Neural cell (in vitro differentiated cells): ENCODE data around the gene PLIN1. TPM values are rescaled to one million over a fixed set of nuclear protein-coding genes. Genes with fewer than 3 reads are reported as not detected.

Experiments used
- H2AFZ ChIP-seq: fragments of 200-600, 300-800 bp; sonication (generic), shearing (Covaris generic); 2 replicates; pipeline ENCODE4 v1.6.0; 2014; ENCODE audit warnings: low read depth, mild to moderate bottlenecking, antibody characterized with exemption, low read length, moderate library complexity
- H3F3A ChIP-seq: fragments of 200-600 bp; shearing (Covaris generic); 2 replicates; pipeline ENCODE4 v1.6.1; 2016; ENCODE audit warnings: mild to moderate bottlenecking, moderate library complexity, mixed read lengths, antibody characterized with exemption, low read length; ENCODE audit not compliant: insufficient read depth, poor library complexity, severe bottlenecking
- H3K27ac ChIP-seq: fragments of 200-600, 300-800 bp; sonication (generic), shearing (Covaris generic); 2 replicates; pipeline ENCODE4 v1.5.1; 2014; ENCODE audit warnings: mild to moderate bottlenecking, low read length, moderate library complexity
- H3K27me3 ChIP-seq: fragments of 300-800, 200-600 bp; sonication (generic), shearing (Covaris generic); 2 replicates; pipeline ENCODE4 v1.6.0; 2014; ENCODE audit warnings: mild to moderate bottlenecking, low read depth, low read length, moderate library complexity; ENCODE audit not compliant: insufficient read depth
- H3K36me3 ChIP-seq: fragments of 300-800, 200-600 bp; sonication (generic), shearing (Covaris generic); 2 replicates; pipeline ENCODE4 v1.5.1; 2014; ENCODE audit warnings: mild to moderate bottlenecking, antibody characterized with exemption, low read length, moderate library complexity; ENCODE audit not compliant: insufficient read depth
- H3K4me2 ChIP-seq: fragments of 300-800, 200-600 bp; sonication (generic), shearing (Covaris generic); 2 replicates; pipeline ENCODE4 v1.6.0; 2014; ENCODE audit warnings: mild to moderate bottlenecking, low read length
- H3K4me3 ChIP-seq: fragments of 300-800, 200-600 bp; sonication (generic), shearing (Covaris generic); 2 replicates; pipeline ENCODE4 v1.5.1; 2014; ENCODE audit warnings: mild to moderate bottlenecking, low read length, moderate library complexity
- H3K79me2 ChIP-seq: fragments of 200-600 bp; shearing (Covaris generic); replicated peaks from 2 replicates; pipeline ENCODE4 v1.6.0; 2014; ENCODE audit warnings: mild to moderate bottlenecking, low read length, moderate library complexity; ENCODE audit not compliant: insufficient read depth
- H3K9ac ChIP-seq: fragments of 300-800, 200-600 bp; sonication (generic), shearing (Covaris generic); 2 replicates; pipeline ENCODE4 v1.6.1; 2016; ENCODE audit warnings: mild to moderate bottlenecking, low read length, mixed read lengths
- H3K9me2 ChIP-seq: fragments of 200-600 bp; shearing (Covaris generic); 2 replicates; pipeline ENCODE4 v1.6.1; 2016; ENCODE audit warnings: mild to moderate bottlenecking, low read length, mixed read lengths; ENCODE audit not compliant: insufficient read depth
- H3K9me3 ChIP-seq: fragments of 200-600, 300-800 bp; sonication (generic), shearing (Covaris generic); 2 replicates; pipeline ENCODE4 v1.6.1; 2016; ENCODE audit warnings: mild to moderate bottlenecking, mixed run types, low read length, moderate library complexity, mixed read lengths
- H4K20me1 ChIP-seq: fragments of 200-600 bp; shearing (Covaris generic); 2 replicates; pipeline ENCODE4 v1.6.1; 2016; ENCODE audit warnings: mild to moderate bottlenecking, mixed run types; ENCODE audit not compliant: insufficient read depth
- EP300 ChIP-seq: fragments of 450-650 bp; conservative IDR thresholded peaks from 2 replicates; pipeline ENCODE4 v1.6.1; 2014; ENCODE audit warnings: antibody characterized with exemption, mild to moderate bottlenecking, moderate library complexity; ENCODE audit not compliant: poor library complexity, severe bottlenecking
- EZH2 ChIP-seq: fragments of 200-600, 300-800 bp; shearing (Covaris generic), sonication (generic); IDR thresholded peaks from 2 replicates; pipeline ENCODE4 v1.6.1; 2014; ENCODE audit warnings: antibody characterized with exemption, low read length, borderline replicate concordance, mild to moderate bottlenecking; ENCODE audit not compliant: insufficient read depth, poor library complexity, severe bottlenecking
- MXI1 ChIP-seq: fragments of 450-650 bp; conservative IDR thresholded peaks from 2 replicates; pipeline ENCODE4 v1.6.1; 2014; ENCODE audit warnings: antibody characterized with exemption, mild to moderate bottlenecking; ENCODE audit not compliant: poor library complexity, severe bottlenecking
- POLR2AphosphoS5 ChIP-seq: IDR thresholded peaks from 2 replicates; pipeline ENCODE4 v1.6.1; 2012
- RAD21 ChIP-seq: fragments of 450-650 bp; conservative IDR thresholded peaks from 2 replicates; pipeline ENCODE4 v1.6.1; 2014; ENCODE audit warnings: antibody characterized with exemption, mild to moderate bottlenecking, moderate library complexity
- SMC3 ChIP-seq: fragments of 450-650 bp; conservative IDR thresholded peaks from 2 replicates; pipeline ENCODE4 v1.6.1; 2014; ENCODE audit warnings: antibody characterized with exemption, mild to moderate bottlenecking, moderate library complexity; ENCODE audit not compliant: poor library complexity
- TAF1 ChIP-seq: IDR thresholded peaks from 2 replicates; pipeline ENCODE4 v1.6.1; 2012; ENCODE audit warnings: low read depth
- polyA plus RNA-seq: library from polyadenylated mRNA; depleted of rRNA; stranded (reverse); fragments of >200 nt; gene quantifications from 2 replicates; pipeline ENCODE4 v1.2.3, GENCODE V29; 2014
- TF ChIP-seq, protein P1 (sequence below): fragments of 450-650 bp; IDR thresholded peaks from 2 replicates; pipeline ENCODE4 v1.5.1; 2014; ENCODE audit warnings: antibody characterized with exemption, mild to moderate bottlenecking, moderate library complexity; ENCODE audit not compliant: poor library complexity, severe bottlenecking
- TF ChIP-seq, protein P2 (sequence below): IDR thresholded peaks from 2 replicates; pipeline ENCODE4 v1.6.1; 2012; ENCODE audit warnings: borderline replicate concordance

Gene PLIN1
- polyA plus RNA-seq, 1 donor from 2014 or later, result not detected

DNA sequence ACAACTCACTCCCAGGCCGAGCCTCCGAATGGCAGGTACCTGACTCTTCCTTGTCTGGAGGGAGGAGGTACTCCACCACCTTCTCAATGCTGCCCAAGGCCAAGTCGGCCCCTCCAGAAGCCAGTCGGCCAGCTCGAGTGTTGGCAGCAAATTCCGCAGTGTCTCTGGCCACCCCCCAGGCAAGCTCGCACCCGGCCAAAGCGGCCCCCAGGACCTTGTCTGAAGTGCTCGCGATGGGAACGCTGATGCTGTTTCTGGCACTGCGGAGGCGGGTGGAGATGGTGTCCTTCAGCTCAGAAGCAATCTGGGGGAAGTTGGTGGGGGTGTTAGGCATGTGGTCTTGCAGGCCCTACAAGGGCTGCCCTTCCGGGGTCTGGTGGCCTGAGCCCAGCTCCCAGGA, 9.2 kb downstream of the PLIN1 start:
- Histone ChIP-seq H3K4me3 (no peak overlapping the region), H3K9ac (no peak overlapping the region), H3K4me2 (no peak overlapping the region), H3K9me2 (no peaks in the 10 kb centered on the region), H3F3A (no peaks in the 10 kb centered on the region), H3K79me2 (no peaks in the 10 kb centered on the region), H2AFZ (no peak overlapping the region), H3K9me3 (no peaks in the 10 kb centered on the region), H3K27ac (no peak overlapping the region), H4K20me1 (no peaks in the 10 kb centered on the region), H3K36me3 (no peaks in the 10 kb centered on the region), H3K27me3 (peaks cover 14% of the 10 kb centered on the region)
- TF ChIP-seq, protein P1, sequence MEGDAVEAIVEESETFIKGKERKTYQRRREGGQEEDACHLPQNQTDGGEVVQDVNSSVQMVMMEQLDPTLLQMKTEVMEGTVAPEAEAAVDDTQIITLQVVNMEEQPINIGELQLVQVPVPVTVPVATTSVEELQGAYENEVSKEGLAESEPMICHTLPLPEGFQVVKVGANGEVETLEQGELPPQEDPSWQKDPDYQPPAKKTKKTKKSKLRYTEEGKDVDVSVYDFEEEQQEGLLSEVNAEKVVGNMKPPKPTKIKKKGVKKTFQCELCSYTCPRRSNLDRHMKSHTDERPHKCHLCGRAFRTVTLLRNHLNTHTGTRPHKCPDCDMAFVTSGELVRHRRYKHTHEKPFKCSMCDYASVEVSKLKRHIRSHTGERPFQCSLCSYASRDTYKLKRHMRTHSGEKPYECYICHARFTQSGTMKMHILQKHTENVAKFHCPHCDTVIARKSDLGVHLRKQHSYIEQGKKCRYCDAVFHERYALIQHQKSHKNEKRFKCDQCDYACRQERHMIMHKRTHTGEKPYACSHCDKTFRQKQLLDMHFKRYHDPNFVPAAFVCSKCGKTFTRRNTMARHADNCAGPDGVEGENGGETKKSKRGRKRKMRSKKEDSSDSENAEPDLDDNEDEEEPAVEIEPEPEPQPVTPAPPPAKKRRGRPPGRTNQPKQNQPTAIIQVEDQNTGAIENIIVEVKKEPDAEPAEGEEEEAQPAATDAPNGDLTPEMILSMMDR, result no peak
- TF ChIP-seq EP300 (no peak), MXI1 (no peak), POLR2AphosphoS5 (no peak), RAD21 (no peak), TAF1 (no peak), EZH2 (no peak), SMC3 (no peak)
- TF ChIP-seq, protein P2, sequence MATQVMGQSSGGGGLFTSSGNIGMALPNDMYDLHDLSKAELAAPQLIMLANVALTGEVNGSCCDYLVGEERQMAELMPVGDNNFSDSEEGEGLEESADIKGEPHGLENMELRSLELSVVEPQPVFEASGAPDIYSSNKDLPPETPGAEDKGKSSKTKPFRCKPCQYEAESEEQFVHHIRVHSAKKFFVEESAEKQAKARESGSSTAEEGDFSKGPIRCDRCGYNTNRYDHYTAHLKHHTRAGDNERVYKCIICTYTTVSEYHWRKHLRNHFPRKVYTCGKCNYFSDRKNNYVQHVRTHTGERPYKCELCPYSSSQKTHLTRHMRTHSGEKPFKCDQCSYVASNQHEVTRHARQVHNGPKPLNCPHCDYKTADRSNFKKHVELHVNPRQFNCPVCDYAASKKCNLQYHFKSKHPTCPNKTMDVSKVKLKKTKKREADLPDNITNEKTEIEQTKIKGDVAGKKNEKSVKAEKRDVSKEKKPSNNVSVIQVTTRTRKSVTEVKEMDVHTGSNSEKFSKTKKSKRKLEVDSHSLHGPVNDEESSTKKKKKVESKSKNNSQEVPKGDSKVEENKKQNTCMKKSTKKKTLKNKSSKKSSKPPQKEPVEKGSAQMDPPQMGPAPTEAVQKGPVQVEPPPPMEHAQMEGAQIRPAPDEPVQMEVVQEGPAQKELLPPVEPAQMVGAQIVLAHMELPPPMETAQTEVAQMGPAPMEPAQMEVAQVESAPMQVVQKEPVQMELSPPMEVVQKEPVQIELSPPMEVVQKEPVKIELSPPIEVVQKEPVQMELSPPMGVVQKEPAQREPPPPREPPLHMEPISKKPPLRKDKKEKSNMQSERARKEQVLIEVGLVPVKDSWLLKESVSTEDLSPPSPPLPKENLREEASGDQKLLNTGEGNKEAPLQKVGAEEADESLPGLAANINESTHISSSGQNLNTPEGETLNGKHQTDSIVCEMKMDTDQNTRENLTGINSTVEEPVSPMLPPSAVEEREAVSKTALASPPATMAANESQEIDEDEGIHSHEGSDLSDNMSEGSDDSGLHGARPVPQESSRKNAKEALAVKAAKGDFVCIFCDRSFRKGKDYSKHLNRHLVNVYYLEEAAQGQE, result no peak

DNA sequence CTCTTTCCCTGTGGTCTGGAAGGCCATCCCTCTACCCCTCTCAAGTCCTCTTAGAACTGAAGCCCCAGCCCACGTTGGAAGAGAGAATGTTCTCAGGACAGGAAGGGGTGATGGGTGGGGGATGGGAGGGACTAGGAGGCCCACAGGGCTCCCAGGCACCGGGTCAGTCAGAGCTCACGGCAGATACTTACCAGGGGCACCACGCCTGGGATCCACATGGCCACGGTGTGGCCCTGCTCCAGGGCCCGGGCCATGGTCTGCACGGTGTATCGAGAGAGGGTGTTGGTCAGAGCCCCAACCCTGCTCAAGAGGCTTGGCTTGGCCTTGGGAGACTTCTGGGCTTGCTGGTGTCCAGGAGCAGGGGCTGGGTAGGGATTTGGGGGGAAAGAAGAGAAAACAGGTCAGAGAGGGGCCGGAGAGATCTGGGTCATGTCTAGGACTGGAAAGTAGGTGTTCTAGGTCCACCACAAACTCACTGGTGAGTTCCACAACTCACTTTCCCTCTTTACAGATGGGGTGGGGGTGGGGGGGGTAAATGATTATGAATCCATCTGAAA, 9.8 kb downstream of the PLIN1 start:
- no peaks in the 10 kb centered on the region for H4K20me1 ChIP-seq
- H3K36me3 ChIP-seq, result no peaks in the 10 kb centered on the region
- no peaks in the 10 kb centered on the region for H3K9me3 ChIP-seq
- no peak overlapping the region for H3K9ac ChIP-seq
- no peak overlapping the region for H3K4me2 ChIP-seq
- TF ChIP-seq RAD21 (no peak), TAF1 (no peak), SMC3 (no peak), EP300 (no peak), EZH2 (no peak), POLR2AphosphoS5 (no peak)
- TF ChIP-seq, protein P1, result no peak
- TF ChIP-seq, protein P2, result no peak
- H3F3A ChIP-seq, result no peaks in the 10 kb centered on the region
- no peak overlapping the region for H3K4me3 ChIP-seq
- H3K27ac ChIP-seq, result no peak overlapping the region
- no peak overlapping the region for H2AFZ ChIP-seq
- H3K9me2 ChIP-seq, result no peaks in the 10 kb centered on the region
- no peaks in the 10 kb centered on the region for H3K79me2 ChIP-seq
- peaks cover 18% of the 10 kb centered on the region for H3K27me3 ChIP-seq
